K562 (cell line): ENCODE measurements around the gene TLR1. TPM values are rescaled to one million over a fixed set of nuclear protein-coding genes. Genes with fewer than 3 reads are reported as not detected.

Source experiments
- ATAC-seq: fragments of 200-7000 bp; cut with Tn5 transposase; 3 replicates; pipeline ENCODE4 v1.9.1; 2020; ENCODE audit warnings: moderate library complexity
- BruUV-seq: library from RNA; stranded (reverse); fragments of 400-500 nt; replicated peaks from 2 replicates; lab custom pipeline; 2021; lab: Mats Ljungman, UMichigan
- CTCF ChIA-PET: fragments of 300-600 bp; formaldehyde crosslinking; extraction: SDS; loops from one replicate; lab custom pipeline; 2021; ENCODE audit warnings: low intra/inter-chr PET ratio; lab: Yijun Ruan, JAX
- POLR2A ChIA-PET: fragments of 300-600, 350-650 bp; sonication (Branson Sonifier 250); formaldehyde crosslinking; extraction: SDS; loops from one replicate; lab custom pipeline; 2021; ENCODE audit warnings: antibody characterized with exemption, inconsistent platforms; lab: Yijun Ruan, JAX
- DNase-seq, 4 experiments: peaks; one replicate each; pipeline versions ENCODE4 v3.0.0 to v3.0.0-alpha.2; 2011 to 2018; ENCODE audit warnings: low spot score in 3 of 4, mixed read lengths in 3 of 4; ENCODE audit errors: extremely low read depth in 1 of 4
- FAIRE-seq: peaks from 2 replicates; lab custom pipeline; 2011; peaks lifted over from hg19 to GRCh38; lab: Jason Lieb, UNC
- H2AFZ ChIP-seq: 2 replicates; pipeline ENCODE4 v1.6.0; 2011; ENCODE audit warnings: low read depth, low read length, control low read depth, inconsistent platforms
- H3K27ac ChIP-seq: fragments of 200-600 bp; 3 replicates; pipeline ENCODE4 v1.8.0; 2011; ENCODE audit warnings: low read depth, mild to moderate bottlenecking, control low read depth, inconsistent platforms, low read length, moderate library complexity, mixed read lengths; ENCODE audit errors: extremely low read depth
- H3K27me3 ChIP-seq, 2 experiments: fragments of 300-600 bp in 1 of 2; 2 replicates in 1 of 2; 3 replicates in 1 of 2; pipeline versions ENCODE4 v1.6.0 to v1.8.0; 2011; ENCODE audit warnings: inconsistent platforms in 2 of 2, low read length in 2 of 2, mild to moderate bottlenecking in 1 of 2, mixed read lengths in 1 of 2, moderate library complexity in 1 of 2; ENCODE audit not compliant: control insufficient read depth in 2 of 2, insufficient read depth in 2 of 2
- H3K36me3 ChIP-seq: fragments of 300-600 bp; 3 replicates; pipeline ENCODE4 v1.8.0; 2011; ENCODE audit warnings: mild to moderate bottlenecking, low read length, inconsistent platforms; ENCODE audit not compliant: control insufficient read depth, insufficient read depth
- H3K4me1 ChIP-seq, 2 experiments: fragments of 200-600 bp in 1 of 2; replicated peaks in 1 of 2; 2 replicates in 1 of 2; 3 replicates in 1 of 2; pipeline versions ENCODE4 v1.5.1 to v1.8.0; 2011; ENCODE audit warnings: inconsistent platforms in 2 of 2, low read length in 2 of 2, mild to moderate bottlenecking in 1 of 2, mixed read lengths in 1 of 2, moderate library complexity in 1 of 2; ENCODE audit not compliant: control insufficient read depth in 2 of 2, insufficient read depth in 2 of 2
- H3K4me2 ChIP-seq: 2 replicates; pipeline ENCODE4 v1.6.1; 2011; ENCODE audit warnings: low read length, control low read depth, inconsistent platforms, mixed read lengths; ENCODE audit not compliant: insufficient read depth
- H3K4me3 ChIP-seq: fragments of 200-600 bp; sonication (generic), shearing (Covaris generic); 2 replicates; pipeline ENCODE4 v1.5.1; 2016; ENCODE audit warnings: control low read depth, inconsistent platforms
- H3K79me2 ChIP-seq: fragments of 200-600 bp; 3 replicates; pipeline ENCODE4 v1.8.0; 2011; ENCODE audit warnings: low read length, inconsistent platforms; ENCODE audit not compliant: control insufficient read depth, insufficient read depth
- H3K9ac ChIP-seq, 2 experiments: 2 replicates each; pipeline versions ENCODE4 v1.6.0 to v1.6.1; 2011; ENCODE audit warnings: low read depth in 2 of 2, low read length in 2 of 2, control low read depth in 1 of 2, inconsistent platforms in 1 of 2, mild to moderate bottlenecking in 1 of 2, mixed read lengths in 1 of 2; ENCODE audit not compliant: insufficient read depth in 1 of 2
- H3K9me1 ChIP-seq: one replicate; pipeline ENCODE4 v1.6.0; 2011; ENCODE audit warnings: inconsistent platforms, mild to moderate bottlenecking, low read length, moderate library complexity; ENCODE audit not compliant: control insufficient read depth, insufficient read depth
- H3K9me3 ChIP-seq: replicated peaks from 2 replicates; pipeline ENCODE4 v1.5.1; 2011; ENCODE audit warnings: low read depth, low read length, inconsistent platforms; ENCODE audit not compliant: control insufficient read depth, insufficient read depth
- H4K20me1 ChIP-seq: replicated peaks from 2 replicates; pipeline ENCODE4 v1.6.1; 2011; ENCODE audit warnings: low read length, inconsistent platforms, mixed read lengths; ENCODE audit not compliant: control insufficient read depth, insufficient read depth
- CEBPB ChIP-seq: fragments of 450-650 bp; IDR thresholded peaks from 2 replicates; pipeline ENCODE4 v1.6.1; 2016; ENCODE audit warnings: missing genetic modification characterization, missing compliant biosample characterization
- CEBPG ChIP-seq, 3 experiments: fragments of 200-800 bp in 1 of 3; sonication (Bioruptor generic) in 1 of 3; sonication (generic) in 1 of 3; formaldehyde crosslinking in 1 of 3; IDR thresholded peaks in 2 of 3; conservative IDR thresholded peaks in 1 of 3; 2 replicates each; pipeline versions ENCODE4 v1.6.1 to v1.8.0; 2016 to 2022; ENCODE audit warnings: missing compliant biosample characterization in 2 of 3, missing genetic modification characterization in 2 of 3, mild to moderate bottlenecking in 1 of 3, missing genetic modification reagents in 1 of 3
- ELF4 ChIP-seq: fragments of 450-650 bp; formaldehyde crosslinking; IDR thresholded peaks from 2 replicates; pipeline ENCODE4 v1.4.0; 2022; ENCODE audit warnings: missing genetic modification characterization
- FOXK1 ChIP-seq: sonication (generic); formaldehyde crosslinking; IDR thresholded peaks from 2 replicates; pipeline ENCODE4 v1.8.0; 2022; ENCODE audit warnings: missing genetic modification reagents, mild to moderate bottlenecking, borderline replicate concordance
- RBBP5 ChIP-seq: fragments of 200-600 bp; sonication (generic); IDR thresholded peaks from 2 replicates; pipeline ENCODE4 v1.6.1; 2012; ENCODE audit warnings: borderline replicate concordance, mild to moderate bottlenecking, low read length, control low read depth, inconsistent platforms; ENCODE audit not compliant: insufficient read depth, poor library complexity, severe bottlenecking
- ZNF696 ChIP-seq: fragments of 250-450 bp; sonication (Bioruptor Pico); conservative IDR thresholded peaks from 2 replicates; pipeline ENCODE4 v1.4.0; 2020; ENCODE audit warnings: mild to moderate bottlenecking, moderate library complexity
- WGBS: fragments of 100-300 bp; shearing (Covaris generic); methylation state at CpG from one replicate; pipeline ENCODE4 v1.1.6; 2016; ENCODE audit warnings: low coverage, mixed read lengths; ENCODE audit not compliant: insufficient coverage; ENCODE audit errors: missing lambda C conversion rate; 5-methylcytosine and 5-hydroxymethylcytosine counted together
- in situ Hi-C: fragments of 300-500 bp; cut with MboI; formaldehyde crosslinking; loops from 4 replicates; pipeline ENCODE4 v1.15.0; 2018; ENCODE audit warnings: inconsistent platforms, mixed read lengths
- intact Hi-C: fragments of 100-400 bp; cut with micrococcal nuclease; formaldehyde crosslinking; loops from 2 replicates; pipeline ENCODE4 v1.14.2; 2022
- polyA plus RNA-seq, 8 experiments: library from polyadenylated mRNA; depleted of rRNA in 4 of 8; stranded (reverse) in 5 of 8; unstranded in 3 of 8; fragments of >200 nt; fragmentation: Nextera tagmentation in 2 of 8; fragmentation: Illumina TruSeq in 1 of 8; extraction: Ambion mirVana in 2 of 8; extraction: Trizol in 1 of 8; gene quantifications; 2 replicates each; pipeline versions ENCODE4 v1.2.1 to v1.2.3, GENCODE V29; 2011 to 2014; ENCODE audit warnings: inconsistent platforms in 1 of 8, missing spikeins in 1 of 8
- total RNA-seq, 7 experiments: library from RNA; depleted of rRNA in 6 of 7; stranded (reverse); fragments of >200 nt in 6 of 7; fragmentation: Illumina TruSeq in 2 of 7; extraction: Trizol in 2 of 7; gene quantifications; 2 replicates each; pipeline versions ENCODE4 v1.2.1 to v1.2.3, GENCODE V29; 2011 to 2021; ENCODE audit warnings: low replicate concordance in 1 of 7
- TF ChIP-seq, protein P1 (sequence below): fragments of 450-650 bp; IDR thresholded peaks from 2 replicates; pipeline ENCODE4 v1.6.1; 2016; ENCODE audit warnings: mild to moderate bottlenecking

TLR1 gene
- total and polyA plus RNA-seq, 9 of the 15 experiments (the other 6 are each of a cell fraction or from before 2014, with no cell fraction given): 0.11 to 0.49 (median 0.29) TPM

DNA sequence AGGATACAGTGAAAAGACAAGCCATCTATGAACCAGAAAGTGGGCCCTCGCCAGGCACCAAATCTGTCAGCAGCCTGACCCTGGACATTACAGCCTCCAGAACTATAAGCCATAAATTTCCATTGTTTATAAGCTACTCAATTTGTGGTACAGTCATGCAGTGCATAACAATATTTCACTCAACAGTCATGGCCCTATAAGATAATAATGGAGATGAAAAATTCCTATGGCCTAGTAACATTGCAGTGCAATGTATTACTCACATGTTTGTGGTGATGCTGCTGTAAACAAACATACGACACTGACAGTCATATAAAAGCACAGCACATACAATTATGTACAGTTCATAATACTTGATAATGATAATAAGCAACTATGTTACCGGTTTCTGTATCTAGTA is 17.1 kb upstream of the TLR1 start (continued):
- no peak for TF ChIP-seq RBBP5
- TF ChIP-seq, protein P1, sequence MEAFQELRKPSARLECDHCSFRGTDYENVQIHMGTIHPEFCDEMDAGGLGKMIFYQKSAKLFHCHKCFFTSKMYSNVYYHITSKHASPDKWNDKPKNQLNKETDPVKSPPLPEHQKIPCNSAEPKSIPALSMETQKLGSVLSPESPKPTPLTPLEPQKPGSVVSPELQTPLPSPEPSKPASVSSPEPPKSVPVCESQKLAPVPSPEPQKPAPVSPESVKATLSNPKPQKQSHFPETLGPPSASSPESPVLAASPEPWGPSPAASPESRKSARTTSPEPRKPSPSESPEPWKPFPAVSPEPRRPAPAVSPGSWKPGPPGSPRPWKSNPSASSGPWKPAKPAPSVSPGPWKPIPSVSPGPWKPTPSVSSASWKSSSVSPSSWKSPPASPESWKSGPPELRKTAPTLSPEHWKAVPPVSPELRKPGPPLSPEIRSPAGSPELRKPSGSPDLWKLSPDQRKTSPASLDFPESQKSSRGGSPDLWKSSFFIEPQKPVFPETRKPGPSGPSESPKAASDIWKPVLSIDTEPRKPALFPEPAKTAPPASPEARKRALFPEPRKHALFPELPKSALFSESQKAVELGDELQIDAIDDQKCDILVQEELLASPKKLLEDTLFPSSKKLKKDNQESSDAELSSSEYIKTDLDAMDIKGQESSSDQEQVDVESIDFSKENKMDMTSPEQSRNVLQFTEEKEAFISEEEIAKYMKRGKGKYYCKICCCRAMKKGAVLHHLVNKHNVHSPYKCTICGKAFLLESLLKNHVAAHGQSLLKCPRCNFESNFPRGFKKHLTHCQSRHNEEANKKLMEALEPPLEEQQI: no peak

DNA sequence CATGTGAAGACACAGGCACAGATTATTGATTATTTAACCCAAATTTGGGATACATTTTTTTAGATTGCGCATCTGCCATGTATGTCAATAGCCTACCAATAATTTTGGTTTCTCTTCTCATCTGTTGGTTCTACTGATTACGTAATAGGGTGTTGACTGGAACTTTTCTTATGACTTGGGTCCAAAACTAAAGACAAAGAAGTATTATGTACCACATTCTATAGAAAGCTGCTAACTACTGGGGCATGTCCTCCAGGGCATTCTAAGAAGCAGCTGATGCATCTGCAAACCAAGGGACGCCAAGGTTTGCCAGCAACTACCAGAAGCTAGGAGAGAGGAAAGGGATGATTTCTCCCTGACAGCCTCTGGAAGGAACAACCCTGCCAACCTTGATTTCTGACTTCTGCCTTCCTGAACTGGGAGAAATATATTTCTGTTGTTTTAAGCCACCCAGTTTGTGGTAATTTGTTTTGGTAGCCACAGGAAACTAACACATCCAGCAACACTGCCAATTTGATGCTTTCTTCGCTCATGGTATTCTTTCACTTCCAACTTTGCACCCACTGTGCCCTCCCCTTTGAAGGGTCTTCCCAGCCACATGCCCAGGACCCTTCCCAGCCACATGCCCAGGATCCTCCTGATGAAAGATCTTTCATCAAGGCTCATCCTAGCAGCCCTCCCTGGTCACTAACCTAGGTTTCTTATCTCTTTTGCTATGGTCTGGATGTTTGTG is 15.9 kb upstream of the TLR1 start:
- Histone ChIP-seq H3K9ac (no peak overlapping the region), H3K27me3 (peaks cover 3 to 10% of the 10 kb centered on the region in 2 experiments; a peak in 1 of 5 replicates), H4K20me1 (no peaks in the 10 kb centered on the region), H3K4me2 (no peak overlapping the region), H3K4me3 (no peak overlapping the region), H3K79me2 (no peaks in the 10 kb centered on the region), H3K9me1 (no peaks in the 10 kb centered on the region), H3K27ac (no peak overlapping the region), H3K4me1 (peaks cover 0 to 5% of the 10 kb centered on the region in 2 experiments; a peak in 1 of 5 replicates), H3K9me3 (peaks cover 2% of the 10 kb centered on the region), H3K36me3 (no peaks in the 10 kb centered on the region), H2AFZ (no peak overlapping the region)
- ChIA-PET POLR2A (interaction anchor here (0.6 kb wide), 1 partner anchor 1205 kb away, joined by 3 read pairs; no protein-coding TSS in a partner anchor), CTCF (no interaction called here)
- intact Hi-C loops (no loop called here), in situ Hi-C loops (no loop called here)
- DNase-seq (no peak), ATAC-seq (no peak), FAIRE-seq (no peak)
- no peak for TF ChIP-seq ELF4 (CRISPR knock-in tag)
- peak; percentile 46; the same call in 1 of the 2 replicates for TF ChIP-seq CEBPB (tag)
- TF ChIP-seq FOXK1 (CRISPR knock-in tag): no peak
- TF ChIP-seq CEBPG (CRISPR knock-in tag; IDR thresholded peaks at IDR 0.05): no peak
- TF ChIP-seq CEBPG (tag; conservative IDR thresholded peaks at IDR 0.05 in 1 of 2, IDR thresholded peaks at IDR 0.05 in 1 of 2): peak; percentile 26 to 67; a peak in 2 of 4 replicates
- TF ChIP-seq ZNF696 (CRISPR knock-in tag): no peak
- no TSS peak for BruUV-seq
- 5% methylated on average over 4 of the region's 4 CpGs for WGBS
